DMS79 treated with DMSO at 0.1 percent for 48 hours (cell line): Measurements from ENCODE around the gene SOX18.
"Not testable (repeated sequence)": the region's sequence is repeated elsewhere in the genome, so short reads cannot be mapped to it uniquely, and the experiment has no call there.

Experiments used
- DNase-seq: peaks from one replicate; lab custom pipeline; 2025; lab: John Stamatoyannopoulos, UW

SOX18 gene

GRCh38 chr20:64023361-64024140 lies 25.9 kb downstream of the SOX18 start:
- no peak for DNase-seq

- no peak for DNase-seq
Observed at GRCh38 chr20:64022671-64023360, 26.6 kb downstream of the SOX18 start.

GRCh38 chr20:64021124-64021975 lies 28.1 kb downstream of the SOX18 start:
- DNase-seq: no peak

GRCh38 chr20:64015635-64016034 lies 33.8 kb downstream of the SOX18 start:
- no peak for DNase-seq

- not testable (repeated sequence) for DNase-seq
Observed at GRCh38 chr20:64012385-64013154, 36.9 kb downstream of the SOX18 start.

GRCh38 chr20:64011366-64011779 lies 38.1 kb downstream of the SOX18 start:
- no peak for DNase-seq

GRCh38 chr20:64010711-64011237 lies 38.7 kb downstream of the SOX18 start:
- DNase-seq: no peak

GRCh38 chr20:64009811-64010387 lies 39.5 kb downstream of the SOX18 start:
- no peak for DNase-seq

- DNase-seq: no peak
Observed at GRCh38 chr20:64006902-64007301, 42.5 kb downstream of the SOX18 start.

- no peak for DNase-seq
Observed at GRCh38 chr20:64006490-64006889, 42.9 kb downstream of the SOX18 start.

- DNase-seq: no peak
Observed at GRCh38 chr20:64005394-64005793, 44.0 kb downstream of the SOX18 start.

- peak; percentile 84 for DNase-seq
Observed at GRCh38 chr20:64003960-64004725, 45.3 kb downstream of the SOX18 start.

GRCh38 chr20:64001607-64002011 lies 47.8 kb downstream of the SOX18 start:
- peak; percentile 92 for DNase-seq

- no peak for DNase-seq
Observed at GRCh38 chr20:64000906-64001305, 48.5 kb downstream of the SOX18 start.
